SKM-1 treated with dmso at 0.1 percent for 144 hours (cell line): Measurements from ENCODE around the gene ETDB.
A peak's percentile ranks its signal among the peaks of the same experiment; 100 is the strongest.
"Not testable (repeated sequence)": the region's sequence is repeated elsewhere in the genome, so short reads cannot be mapped to it uniquely, and the experiment has no call there.

Experiments used
- DNase-seq: peaks from one replicate; lab custom pipeline; 2025; ENCODE audit not compliant: unreplicated experiment; lab: John Stamatoyannopoulos, UW

The ETDB gene

GRCh38 chrX:135120056-135120576, at the start of gene ETDB:
ETDB (minus strand) TSS chrX:135120526; CDS start chrX:135119261, 1,265 bp downstream.
- DNase-seq: not testable (repeated sequence)

- DNase-seq: not testable (repeated sequence)
These were observed 49.2 kb upstream of the ETDB start for GRCh38 chrX:135169534-135169933.

- no peak for DNase-seq
These were observed 48.2 kb upstream of the ETDB start for GRCh38 chrX:135168486-135168885.

GRCh38 chrX:135154688-135155087, 34.4 kb upstream of the ETDB start:
- not testable (repeated sequence) for DNase-seq

GRCh38 chrX:135126145-135126544, 5.8 kb upstream of the ETDB start:
- DNase-seq: not testable (repeated sequence)

GRCh38 chrX:135116064-135116463, 4.3 kb downstream of the ETDB start:
- not testable (repeated sequence) for DNase-seq

- no peak for DNase-seq
These were observed 5.9 kb downstream of the ETDB start for GRCh38 chrX:135114392-135114791.

GRCh38 chrX:135112743-135113142, 7.6 kb downstream of the ETDB start:
- no peak for DNase-seq

GRCh38 chrX:135112096-135112729, 8.1 kb downstream of the ETDB start:
- DNase-seq: no peak

- DNase-seq: no peak
These were observed 10.8 kb downstream of the ETDB start for GRCh38 chrX:135109554-135109953.

- no peak for DNase-seq
These were observed 20.9 kb downstream of the ETDB start for GRCh38 chrX:135099493-135099783.

- not testable (repeated sequence) for DNase-seq
These were observed 23.1 kb downstream of the ETDB start for GRCh38 chrX:135097196-135097744.

- no peak for DNase-seq
These were observed 24.6 kb downstream of the ETDB start for GRCh38 chrX:135095715-135096114.

- DNase-seq: no peak
These were observed 25.6 kb downstream of the ETDB start for GRCh38 chrX:135094726-135095125.

- no peak for DNase-seq
These were observed 31.2 kb downstream of the ETDB start for GRCh38 chrX:135089126-135089525.

- DNase-seq: no peak
These were observed 32.5 kb downstream of the ETDB start for GRCh38 chrX:135087867-135088266.

GRCh38 chrX:135086197-135086854, 34.0 kb downstream of the ETDB start:
- DNase-seq: peak; percentile 31

- no peak for DNase-seq
These were observed 38.5 kb downstream of the ETDB start for GRCh38 chrX:135081693-135082404.
